Measurements from ENCODE around the gene SYT9.

The SYT9 gene

GRCh38 chr11:7480113-7480512 is 228.4 kb downstream of the SYT9 start:
- DNase-seq = no peak

DNA sequence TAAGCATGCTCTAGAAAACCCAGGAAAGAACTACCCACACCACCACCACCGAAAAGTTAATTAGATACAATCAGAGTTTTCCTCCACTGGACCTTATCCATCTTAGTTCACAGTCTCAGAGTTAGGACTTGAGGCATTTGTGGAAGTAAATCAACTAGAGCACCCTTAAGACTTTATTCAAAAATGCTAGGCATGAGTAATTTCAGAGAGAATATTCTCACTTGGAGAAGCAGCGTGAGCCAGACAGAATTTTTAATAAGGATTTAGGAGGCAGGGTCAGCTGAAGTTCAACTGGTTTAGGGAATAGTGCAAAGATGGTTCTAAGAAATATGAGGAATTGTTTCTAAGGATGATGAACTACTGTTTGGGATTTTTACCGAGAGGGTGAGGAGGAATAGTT is 232.4 kb downstream of the SYT9 start:
- no peak for DNase-seq

GRCh38 chr11:7484645-7485044 is 232.9 kb downstream of the SYT9 start:
- no peak for DNase-seq

- DNase-seq = no peak
These were observed 233.7 kb downstream of the SYT9 start, which contains the start of gene OLFML1 for GRCh38 chr11:7485186-7486097. TSS of gene OLFML1 (plus strand) at chr11:7485506. CDS start at chr11:7485876, 370 bp downstream.

GRCh38 chr11:7486098-7486780 is 234.5 kb downstream of the SYT9 start:
- DNase-seq = no peak

DNA sequence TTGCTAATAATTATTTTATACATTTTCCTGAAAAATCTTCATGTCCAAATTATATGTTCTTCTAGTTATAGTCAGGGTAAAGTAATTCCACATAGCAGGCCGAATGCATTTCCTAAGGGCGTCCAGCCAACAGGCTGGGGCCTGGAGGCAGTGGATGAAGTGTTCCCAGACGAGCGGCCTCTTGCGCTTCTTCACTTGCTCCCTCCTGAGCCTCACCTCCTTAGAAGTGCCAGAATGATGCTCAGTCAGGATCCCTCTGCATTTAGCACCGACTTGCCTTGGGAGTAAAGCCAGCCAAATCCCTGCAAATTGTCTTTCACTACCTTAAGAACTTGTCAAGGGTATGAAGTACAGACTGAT is 235.1 kb downstream of the SYT9 start:
- DNase-seq = no peak

- no peak for DNase-seq
These were observed 235.7 kb downstream of the SYT9 start for GRCh38 chr11:7487360-7487759.

GRCh38 chr11:7488681-7489080 is 237.0 kb downstream of the SYT9 start:
- DNase-seq = no peak

DNA sequence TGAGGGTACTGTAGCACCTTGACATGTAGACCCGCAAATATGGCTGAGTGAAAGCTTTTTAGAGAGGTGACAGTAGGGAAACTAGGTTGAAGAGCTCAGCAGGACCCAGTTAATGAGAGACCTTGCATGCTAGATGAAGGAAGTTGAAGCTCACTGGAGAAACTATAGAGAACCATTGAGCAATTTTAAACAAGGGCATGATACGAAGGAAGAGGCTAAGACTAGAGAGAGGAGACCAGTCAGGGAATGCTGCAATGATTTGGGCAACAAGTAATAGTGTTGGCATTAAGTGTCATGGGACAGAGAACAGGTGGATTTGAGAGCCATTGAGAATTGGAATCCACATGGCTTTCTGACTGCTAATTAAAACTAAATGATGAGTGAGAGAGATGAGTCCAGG is 237.7 kb downstream of the SYT9 start:
- no peak for DNase-seq

- no peak for DNase-seq
These were observed 238.3 kb downstream of the SYT9 start for GRCh38 chr11:7490054-7490453.

DNA sequence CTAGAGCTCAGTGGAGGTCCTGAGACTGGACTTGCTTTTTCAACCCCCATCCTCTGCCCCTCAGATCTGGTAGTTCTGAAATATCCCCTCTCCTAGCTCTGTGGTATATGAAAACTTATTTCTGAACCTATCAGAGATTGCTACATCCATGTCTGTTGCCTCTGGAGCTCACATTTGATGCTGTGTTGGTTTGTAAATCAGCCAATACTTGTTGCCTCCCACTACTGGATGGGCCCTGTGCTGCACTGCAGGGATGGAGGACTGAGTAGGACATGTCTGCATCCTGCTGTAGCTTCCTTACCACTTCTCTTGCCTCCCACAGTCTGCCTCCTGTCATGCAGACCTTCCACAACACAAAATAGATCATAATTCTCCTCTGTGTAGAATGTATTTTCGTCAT is 238.8 kb downstream of the SYT9 start:
- DNase-seq = no peak

DNA sequence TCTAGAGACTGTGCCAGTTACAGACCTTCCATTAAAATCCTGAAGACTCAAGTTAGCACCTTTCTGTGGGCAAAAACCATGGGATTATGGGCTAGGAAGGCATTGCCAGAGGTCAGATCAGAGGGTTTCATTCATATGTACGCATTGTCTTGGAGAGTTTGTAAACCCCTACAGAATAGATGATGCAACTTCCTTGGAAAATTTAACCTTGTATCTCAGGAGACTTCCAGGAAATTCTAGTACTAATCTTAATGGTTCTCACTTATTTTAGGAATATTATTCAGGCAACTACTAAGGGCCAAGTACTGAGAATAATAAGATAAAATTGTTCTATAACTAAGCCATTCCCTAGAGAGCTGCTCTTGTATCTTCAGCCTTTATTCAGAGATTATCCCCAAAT is 240.5 kb downstream of the SYT9 start:
- DNase-seq = no peak

DNA sequence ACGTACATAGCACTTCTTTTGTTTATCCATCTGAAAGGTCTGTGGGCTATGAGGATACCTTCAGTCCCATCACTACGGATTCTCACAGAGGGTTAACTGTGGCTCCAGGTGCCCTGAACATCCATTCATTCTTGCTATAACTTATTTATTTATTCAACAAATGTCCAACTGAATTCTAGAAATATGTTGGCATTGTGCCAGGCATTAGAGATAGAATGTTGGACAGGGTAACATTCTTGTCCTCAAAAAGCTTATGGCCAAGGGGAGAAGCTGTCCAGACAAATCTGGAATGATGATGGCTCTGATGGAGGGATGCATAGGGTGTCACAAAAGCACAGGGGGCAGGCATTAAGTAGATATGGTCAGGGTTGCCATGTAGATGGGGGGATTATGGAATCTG is 242.0 kb downstream of the SYT9 start:
- no peak for DNase-seq

DNA sequence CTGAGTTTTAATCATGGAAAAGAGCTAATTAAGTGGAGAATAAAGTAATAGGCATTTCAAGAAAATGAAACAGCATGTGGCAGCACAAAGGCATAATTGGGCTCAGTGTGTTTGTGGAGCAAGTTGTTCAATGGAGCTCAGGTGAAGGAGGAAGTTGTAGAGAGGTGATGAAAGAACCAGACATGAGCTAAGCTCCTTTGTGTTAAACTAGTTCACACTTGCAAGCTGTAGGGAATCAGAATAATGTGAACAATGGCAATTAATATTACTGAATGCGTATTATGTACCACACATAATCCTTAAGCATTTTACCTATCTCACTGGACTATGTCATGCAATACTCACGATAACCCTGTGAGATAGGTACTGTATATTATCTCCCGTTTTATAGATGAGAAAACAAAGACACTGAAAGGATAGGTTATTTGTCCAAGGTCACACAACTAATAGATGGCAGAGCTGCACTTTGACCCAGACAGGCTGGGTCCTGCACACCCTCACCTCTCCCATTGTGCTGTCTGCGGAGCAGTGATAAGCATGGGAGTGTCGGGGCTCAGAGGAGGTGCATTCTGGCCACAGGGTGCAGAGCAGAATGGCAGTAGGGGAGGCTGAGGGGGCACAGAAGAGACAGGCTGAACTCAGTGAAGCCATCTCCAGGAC is 242.5 kb downstream of the SYT9 start:
- no peak for DNase-seq

DNA sequence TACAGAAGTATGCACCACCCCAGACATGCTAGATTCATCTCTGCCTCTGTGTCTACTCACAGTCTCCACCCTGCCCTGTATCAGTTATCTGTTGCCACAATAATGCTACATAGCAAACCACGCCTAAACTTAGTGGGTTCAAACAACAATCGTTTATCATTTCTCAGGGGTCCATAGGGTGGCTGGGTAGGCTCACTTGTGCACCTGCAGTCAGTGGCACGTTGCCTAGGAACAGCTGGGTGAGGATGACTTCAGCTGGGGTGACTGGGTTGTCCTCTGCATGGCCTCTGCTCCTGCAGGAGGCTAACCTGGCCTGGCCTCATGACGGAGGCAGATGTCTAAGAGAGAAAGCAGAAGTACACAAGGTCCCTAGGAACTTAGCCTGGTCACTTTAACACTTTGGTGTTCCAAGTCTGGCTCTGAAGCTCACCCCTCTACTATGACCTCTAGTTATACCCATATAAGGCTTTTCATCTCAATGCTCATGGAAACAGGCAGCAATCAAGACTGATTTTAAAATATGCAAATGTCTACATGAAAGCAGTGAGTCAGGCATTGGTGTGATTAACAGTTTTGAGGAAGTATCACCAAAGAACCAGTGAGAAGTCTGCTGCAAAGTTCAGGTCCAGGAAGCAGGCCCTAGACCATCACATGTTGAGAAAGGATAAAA is 244.3 kb downstream of the SYT9 start:
- DNase-seq = no peak

DNA sequence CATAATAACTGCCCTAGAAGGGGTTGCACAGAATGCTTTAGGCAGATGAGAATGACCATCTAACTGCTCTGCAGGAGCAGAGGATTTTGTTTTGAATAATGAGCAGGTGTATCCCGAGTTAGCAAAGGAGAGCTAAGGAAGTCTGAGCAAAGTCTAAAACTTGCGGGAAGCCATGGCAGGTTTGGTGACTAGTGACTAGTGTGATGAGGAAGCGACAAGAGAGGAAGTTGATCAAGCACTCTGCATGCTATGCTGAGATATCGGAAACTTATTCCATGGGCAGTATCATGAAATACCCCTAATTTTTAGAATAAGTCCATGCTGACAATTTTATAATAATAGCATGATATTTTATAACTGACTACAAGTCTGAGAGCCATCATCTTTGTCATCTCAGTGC is 246.5 kb downstream of the SYT9 start:
- no peak for DNase-seq

DNA sequence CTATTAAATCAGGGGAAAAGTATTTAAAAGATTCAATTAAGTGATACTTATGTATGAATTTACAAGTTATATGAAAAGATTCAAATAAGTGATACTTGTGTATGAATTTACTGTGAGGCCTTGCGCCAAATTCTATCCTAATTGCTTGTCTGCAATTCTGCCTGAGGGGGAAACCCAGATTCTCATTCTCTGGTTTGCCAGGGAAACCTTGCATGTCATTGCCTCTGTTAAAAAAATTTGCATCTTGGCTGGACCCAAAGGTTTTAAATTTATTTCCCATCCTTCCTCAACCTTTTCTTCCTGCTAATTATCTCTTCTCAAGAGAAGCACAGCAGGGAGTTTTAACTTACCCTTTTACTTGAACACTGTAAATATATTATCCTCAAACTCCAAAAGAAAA is 247.4 kb downstream of the SYT9 start:
- DNase-seq = no peak

GRCh38 chr11:7500251-7500650 is 248.5 kb downstream of the SYT9 start:
- no peak for DNase-seq

DNA sequence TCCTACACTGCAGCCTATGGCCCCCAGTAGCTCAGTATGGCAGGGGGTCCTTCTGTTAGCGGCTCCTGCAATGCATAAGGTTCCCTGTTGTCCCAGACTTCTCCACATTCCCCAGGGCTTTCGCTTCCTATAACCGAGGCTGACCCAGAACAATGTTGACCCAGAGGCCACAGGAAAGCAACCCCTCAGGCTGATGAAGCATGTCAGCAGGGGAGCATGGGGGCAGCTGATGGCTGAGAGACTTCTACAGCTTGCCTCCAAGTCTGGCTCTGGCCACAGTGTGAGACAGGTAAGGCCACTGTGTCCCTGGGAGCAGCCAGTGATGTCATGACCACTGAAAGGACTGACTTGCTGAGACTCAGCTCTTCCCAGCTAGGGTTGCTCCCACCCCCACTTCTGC is 249.5 kb downstream of the SYT9 start:
- no peak for DNase-seq

DNA sequence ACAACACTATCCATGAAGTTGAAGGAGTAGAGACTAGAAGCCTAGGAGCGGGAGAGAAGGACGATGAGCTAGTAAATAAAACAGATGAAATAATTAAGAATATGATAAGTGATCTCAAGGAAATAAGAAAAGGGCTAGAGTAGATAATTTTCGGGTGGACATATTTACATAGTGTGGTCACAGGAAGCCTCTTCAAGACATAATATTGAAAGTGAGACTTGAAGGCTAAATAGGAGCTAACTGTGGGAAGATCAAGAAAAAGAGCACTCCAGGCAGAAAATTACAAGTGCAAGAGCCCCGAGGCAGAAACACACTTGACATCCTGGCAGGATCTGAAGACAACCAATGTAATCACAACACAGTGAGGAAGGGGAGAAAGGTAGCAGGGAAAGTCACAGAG is 250.2 kb downstream of the SYT9 start:
- DNase-seq = no peak

- DNase-seq = no peak
These were observed 254.5 kb downstream of the SYT9 start for GRCh38 chr11:7506243-7506642.

- no peak for DNase-seq
These were observed 256.4 kb downstream of the SYT9 start for GRCh38 chr11:7508087-7508486.

DNA sequence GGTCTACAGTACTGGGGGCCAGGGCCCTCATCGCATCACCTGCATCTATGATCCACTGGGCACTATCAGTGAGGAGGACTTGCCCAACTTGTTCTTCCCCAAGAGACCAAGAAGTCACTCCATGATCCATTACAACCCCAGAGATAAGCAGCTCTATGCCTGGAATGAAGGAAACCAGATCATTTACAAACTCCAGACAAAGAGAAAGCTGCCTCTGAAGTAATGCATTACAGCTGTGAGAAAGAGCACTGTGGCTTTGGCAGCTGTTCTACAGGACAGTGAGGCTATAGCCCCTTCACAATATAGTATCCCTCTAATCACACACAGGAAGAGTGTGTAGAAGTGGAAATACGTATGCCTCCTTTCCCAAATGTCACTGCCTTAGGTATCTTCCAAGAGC is 258.3 kb downstream of the SYT9 start:
- no peak for DNase-seq

All from retina (tissue), 1 donor.